Gastroesophageal sphincter (tissue), 4 donors: ENCODE measurements around the gene SGPL1. TPM values are rescaled to one million over a fixed set of nuclear protein-coding genes. Genes with fewer than 3 reads are reported as not detected.

Experiments used
- ATAC-seq: fragments of 150-250 bp; one replicate; pipeline ENCODE4 v1.9.1; 2016; ENCODE audit warnings: mild to moderate bottlenecking, moderate library complexity
- H3K27ac ChIP-seq, 4 donors: fragments of 200-600 bp; sonication (generic) in 3 of 4; 1 replicate in 3 of 4; 2 replicates in 1 of 4; pipeline ENCODE4 v1.5.1; 2016 to 2019
- H3K27me3 ChIP-seq: fragments of 200-600 bp; sonication (generic); one replicate; pipeline ENCODE4 v1.5.1; 2019
- H3K36me3 ChIP-seq, 2 donors: fragments of 200-600 bp; sonication (generic); one replicate each; pipeline ENCODE4 v1.5.1; 2019; ENCODE audit warnings: control low read depth in 1 of 2
- H3K4me1 ChIP-seq, 3 donors: fragments of 200-600 bp; sonication (generic); 1 replicate in 2 of 3; 2 replicates in 1 of 3; pipeline ENCODE4 v1.5.1; 2016 to 2019; ENCODE audit warnings: control low read depth in 2 of 3
- H3K4me3 ChIP-seq, 2 donors: fragments of 200-600 bp; sonication (generic); one replicate each; pipeline ENCODE4 v1.5.1; 2019; ENCODE audit warnings: mild to moderate bottlenecking in 1 of 2, moderate library complexity in 1 of 2
- H3K9me3 ChIP-seq, 3 donors: fragments of 200-600 bp; sonication (generic); one replicate each; pipeline ENCODE4 v1.5.1; 2017 to 2019; ENCODE audit warnings: control low read depth in 2 of 3
- EP300 ChIP-seq: sonication (generic); formaldehyde crosslinking; IDR thresholded peaks from one replicate; pipeline ENCODE4 v1.6.1; 2017; ENCODE audit warnings: antibody characterized with exemption, mild to moderate bottlenecking
- POLR2A ChIP-seq, 2 donors: fragments of 450-650 bp; IDR thresholded peaks; one replicate each; pipeline ENCODE4 v1.6.1; 2017; ENCODE audit warnings: antibody characterized with exemption in 2 of 2, mild to moderate bottlenecking in 2 of 2, moderate library complexity in 1 of 2
- POLR2AphosphoS5 ChIP-seq: sonication (generic); formaldehyde crosslinking; IDR thresholded peaks from one replicate; pipeline ENCODE4 v1.6.1; 2017; ENCODE audit warnings: antibody characterized with exemption
- WGBS, 2 donors: methylation state at CpG; one replicate each; pipeline ENCODE4 v1.1.5; 2018; ENCODE audit warnings: low coverage in 1 of 2; 5-methylcytosine and 5-hydroxymethylcytosine counted together
- total RNA-seq, 4 donors: library from RNA; depleted of rRNA; stranded (reverse); fragments of >200 nt; gene quantifications; one replicate each; pipeline ENCODE4 v1.1.0, GENCODE V29; 2016
- TF ChIP-seq, protein P1 (sequence below), 4 experiments: fragments of 200-600 bp in 2 of 4; fragments of 450-650 bp in 2 of 4; sonication (generic) in 1 of 4; IDR thresholded peaks; one replicate each; pipeline ENCODE4 v1.5.1; 2017 to 2019; ENCODE audit warnings: antibody characterized with exemption in 4 of 4, mild to moderate bottlenecking in 2 of 4, moderate library complexity in 2 of 4

SGPL1 gene
- total RNA-seq, 4 donors from 2014 or later, result 23.0 to 28.1 (median 24.4) TPM

DNA sequence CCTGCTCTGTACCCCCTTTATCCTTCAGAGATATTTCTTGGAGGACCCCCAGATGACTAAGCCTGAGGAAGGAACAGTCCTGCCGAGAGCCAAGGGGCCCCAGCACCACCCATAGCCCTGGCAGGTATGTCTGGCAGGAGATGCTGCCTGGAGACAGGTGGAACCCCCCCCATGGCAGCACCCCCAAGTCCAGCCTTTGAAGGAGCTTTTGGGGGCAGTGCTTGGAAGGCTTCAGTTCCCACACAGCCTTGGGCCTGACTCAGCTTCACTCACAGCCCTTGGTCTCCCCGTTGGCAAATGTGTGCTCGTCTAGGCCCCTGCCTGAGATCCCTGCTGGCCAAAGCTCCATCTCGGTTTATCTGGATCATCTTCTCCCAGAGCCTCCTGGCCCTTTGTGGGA is 95.6 kb downstream of the SGPL1 start:
- Histone ChIP-seq H3K4me1 (peaks cover 0 to 35% (median 9%) of the 10 kb centered on the region in 3 donors), H3K27ac (no peak overlapping the region), H3K9me3 (no peaks in the 10 kb centered on the region), H3K27me3 (no peaks in the 10 kb centered on the region), H3K4me3 (no peak overlapping the region), H3K36me3 (no peaks in the 10 kb centered on the region)
- ATAC-seq, result no peak
- no peak for TF ChIP-seq POLR2AphosphoS5
- 100% methylated on average over 1 of the region's 4 CpGs; no CpG with 5 or more reads in 1 of the 2 donors for WGBS, 2 donors

DNA sequence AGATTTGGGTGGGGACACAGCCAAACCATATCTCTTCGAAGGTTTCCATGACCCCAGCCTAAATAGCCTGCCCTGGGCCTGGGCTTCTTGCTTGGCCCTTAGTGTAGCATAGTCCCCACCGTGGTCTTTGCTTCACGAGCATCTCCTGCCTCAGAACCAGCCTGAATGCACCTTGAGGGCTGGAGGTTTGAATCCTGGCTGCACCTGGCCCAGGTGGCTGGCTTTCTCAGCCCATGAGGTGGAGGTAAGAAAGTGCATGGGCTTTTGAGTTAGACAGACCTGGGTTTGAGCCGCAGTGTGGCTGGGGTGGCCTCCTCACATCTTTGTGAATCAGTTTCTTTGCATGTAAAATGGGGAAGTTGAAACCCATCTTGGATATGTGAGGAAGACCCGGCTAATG is 96.8 kb downstream of the SGPL1 start:
- Histone ChIP-seq H3K36me3 (no peaks in the 10 kb centered on the region), H3K9me3 (no peaks in the 10 kb centered on the region), H3K4me1 (peaks cover 0 to 23% (median 6%) of the 10 kb centered on the region in 3 donors), H3K4me3 (no peak overlapping the region), H3K27ac (no peak overlapping the region), H3K27me3 (no peaks in the 10 kb centered on the region)
- TF ChIP-seq POLR2A (IDR thresholded peaks at IDR 0.05), result no peak
- TF ChIP-seq EP300, result no peak
- TF ChIP-seq, protein P1, sequence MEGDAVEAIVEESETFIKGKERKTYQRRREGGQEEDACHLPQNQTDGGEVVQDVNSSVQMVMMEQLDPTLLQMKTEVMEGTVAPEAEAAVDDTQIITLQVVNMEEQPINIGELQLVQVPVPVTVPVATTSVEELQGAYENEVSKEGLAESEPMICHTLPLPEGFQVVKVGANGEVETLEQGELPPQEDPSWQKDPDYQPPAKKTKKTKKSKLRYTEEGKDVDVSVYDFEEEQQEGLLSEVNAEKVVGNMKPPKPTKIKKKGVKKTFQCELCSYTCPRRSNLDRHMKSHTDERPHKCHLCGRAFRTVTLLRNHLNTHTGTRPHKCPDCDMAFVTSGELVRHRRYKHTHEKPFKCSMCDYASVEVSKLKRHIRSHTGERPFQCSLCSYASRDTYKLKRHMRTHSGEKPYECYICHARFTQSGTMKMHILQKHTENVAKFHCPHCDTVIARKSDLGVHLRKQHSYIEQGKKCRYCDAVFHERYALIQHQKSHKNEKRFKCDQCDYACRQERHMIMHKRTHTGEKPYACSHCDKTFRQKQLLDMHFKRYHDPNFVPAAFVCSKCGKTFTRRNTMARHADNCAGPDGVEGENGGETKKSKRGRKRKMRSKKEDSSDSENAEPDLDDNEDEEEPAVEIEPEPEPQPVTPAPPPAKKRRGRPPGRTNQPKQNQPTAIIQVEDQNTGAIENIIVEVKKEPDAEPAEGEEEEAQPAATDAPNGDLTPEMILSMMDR (IDR thresholded peaks at IDR 0.05), result no peak
- no peak for TF ChIP-seq POLR2AphosphoS5
- ATAC-seq, result no peak
- WGBS, 2 donors, result 83% methylated on average over 3 of the region's 5 CpGs; no CpG with 5 or more reads in 1 of the 2 donors

DNA sequence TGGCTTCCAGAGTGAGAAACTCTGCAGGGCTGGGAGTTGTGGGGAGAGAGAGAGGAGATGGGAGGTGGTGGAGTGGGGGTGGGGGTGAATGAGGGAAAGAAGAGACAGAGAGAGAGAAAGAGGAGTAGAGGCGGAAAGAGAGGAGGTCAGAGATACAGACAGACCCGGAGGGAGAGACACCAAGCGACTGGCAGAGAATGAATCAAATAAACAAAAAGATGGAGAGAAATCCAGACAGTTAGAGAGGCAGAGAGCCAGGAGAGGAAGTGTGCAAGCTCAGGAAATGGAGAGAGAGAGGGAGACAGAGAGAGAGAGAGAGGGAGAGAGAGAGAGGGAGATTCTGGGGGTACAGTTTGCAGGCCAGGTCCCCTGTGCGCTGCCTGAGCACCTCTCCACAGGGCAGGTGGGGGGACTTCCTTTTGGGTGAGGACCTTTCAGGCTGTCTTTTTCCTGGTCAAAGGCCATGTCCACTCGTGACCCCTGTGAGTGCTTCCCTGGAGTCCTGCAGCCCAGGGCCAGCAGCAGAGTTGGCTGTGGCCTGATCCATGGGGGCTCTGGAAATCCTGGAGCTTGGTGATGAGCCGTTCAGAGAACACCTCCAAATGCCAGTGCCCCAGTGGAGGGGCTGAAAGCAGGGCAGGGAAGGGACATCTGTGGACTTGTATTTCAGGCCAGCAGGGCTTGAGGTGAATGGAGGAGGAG is 97.6 kb downstream of the SGPL1 start:
- TF ChIP-seq, protein P1 (IDR thresholded peaks at IDR 0.05), result no peak
- no peak for TF ChIP-seq EP300
- no peak for TF ChIP-seq POLR2AphosphoS5
- TF ChIP-seq POLR2A (IDR thresholded peaks at IDR 0.05), result no peak
- 20 to 38% methylated on average over 2 to 4 of the region's 6 CpGs for whole genome bisulfite sequencing, 2 donors
- H3K9me3 ChIP-seq, result no peaks in the 10 kb centered on the region
- no peak for ATAC-seq
- peaks cover 0 to 15% (median 3%) of the 10 kb centered on the region in 3 donors for H3K4me1 ChIP-seq
- no peak overlapping the region for H3K4me3 ChIP-seq
- H3K27ac ChIP-seq, result no peak overlapping the region
- H3K36me3 ChIP-seq, result no peaks in the 10 kb centered on the region
- H3K27me3 ChIP-seq, result no peaks in the 10 kb centered on the region

DNA sequence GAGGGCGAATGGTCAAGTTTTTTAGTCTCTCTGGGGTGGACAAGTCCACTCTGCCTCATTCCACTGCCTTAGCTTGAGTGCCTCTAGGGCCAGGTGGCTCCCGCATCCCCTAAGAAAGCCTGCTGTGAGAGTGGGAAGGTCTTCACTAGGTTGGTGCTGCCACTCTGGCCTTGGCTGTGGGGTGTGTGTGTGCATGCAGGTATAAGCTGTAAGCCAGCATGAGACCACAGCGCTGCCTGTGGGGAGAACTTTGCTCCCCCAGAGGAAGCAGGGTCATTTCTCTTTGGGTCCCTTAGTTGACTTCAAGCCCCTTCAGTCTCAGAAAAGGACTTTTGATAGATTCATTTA is 98.1 kb downstream of the SGPL1 start:
- TF ChIP-seq POLR2AphosphoS5 (no peak), EP300 (no peak), POLR2A (IDR thresholded peaks at IDR 0.05) (no peak)
- TF ChIP-seq, protein P1 (IDR thresholded peaks at IDR 0.05), result no peak
- no CpG with 5 or more reads among the region's 3 CpGs for WGBS, 2 donors
- ATAC-seq, result no peak

DNA sequence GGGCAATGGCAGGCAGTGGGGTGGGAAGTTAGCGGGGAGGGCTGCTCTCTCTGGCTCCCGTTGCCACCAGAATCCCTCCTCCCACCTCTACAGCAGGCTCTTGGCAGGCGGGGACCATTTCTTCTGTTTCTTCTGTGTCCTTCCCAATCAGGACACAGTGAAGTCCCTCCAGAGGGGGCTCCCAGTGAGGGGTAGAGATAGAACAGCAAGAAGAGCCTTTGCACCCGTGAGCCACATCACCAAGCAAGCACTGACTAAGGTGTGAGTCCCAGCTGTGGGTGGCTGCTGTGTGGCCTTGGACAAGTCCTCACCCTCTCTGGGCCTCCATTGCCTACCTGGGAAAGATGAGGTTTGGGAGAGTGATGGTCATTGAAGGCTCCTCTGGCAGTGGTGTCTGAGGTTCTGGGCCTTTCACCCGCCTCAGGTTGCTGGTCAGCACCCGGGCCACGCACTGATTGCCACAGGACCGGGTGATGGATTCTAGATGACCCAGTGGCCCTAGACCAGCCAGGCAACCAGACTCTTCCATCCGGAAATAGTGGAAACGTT is 98.6 kb downstream of the SGPL1 start:
- TF ChIP-seq, protein P1 (IDR thresholded peaks at IDR 0.05), result no peak
- no peak for TF ChIP-seq EP300
- no peak for TF ChIP-seq POLR2AphosphoS5
- TF ChIP-seq POLR2A (IDR thresholded peaks at IDR 0.05), result no peak
- Histone ChIP-seq H3K4me1 (peaks cover 0 to 13% (median 3%) of the 10 kb centered on the region in 3 donors), H3K27me3 (peaks cover 6% of the 10 kb centered on the region), H3K4me3 (no peak overlapping the region), H3K27ac (no peak overlapping the region), H3K36me3 (no peaks in the 10 kb centered on the region), H3K9me3 (no peaks in the 10 kb centered on the region)
- ATAC-seq, result no peak
- WGBS, 2 donors, result 89% methylated on average over 5 of the region's 10 CpGs; no CpG with 5 or more reads in 1 of the 2 donors

More for the DNA sequence above, 98.1 kb downstream of the SGPL1 start:
- Histone ChIP-seq H3K4me1 (peaks cover 0 to 13% (median 3%) of the 10 kb centered on the region in 3 donors), H3K9me3 (no peaks in the 10 kb centered on the region), H3K36me3 (no peaks in the 10 kb centered on the region), H3K4me3 (no peak overlapping the region), H3K27ac (no peak overlapping the region), H3K27me3 (peaks cover under 1% of the 10 kb centered on the region)
